ENCODE results near the gene ARFRP1. TPM values are rescaled to one million over a fixed set of nuclear protein-coding genes. Genes with fewer than 3 reads are reported as not detected.
A peak's percentile ranks its signal among the peaks of the same experiment; 100 is the strongest.

ARFRP1 gene
- total and polyA plus RNA-seq, 2 of the 13 experiments (the other 11 are each of a cell fraction or from before 2014, with no cell fraction given) = 32.0 to 51.1 TPM

GRCh38 chr20:63734946-63735858, 27.4 kb upstream of the ARFRP1 start (continued):
- peak; percentile 42 for TF ChIP-seq USF2 (IDR thresholded peaks at IDR 0.05; ENCODE audit: low read depth, low read length)
- peak; percentile 68; the same call in 1 of the 2 replicates for TF ChIP-seq USF2 (CRISPR knock-in tag; IDR thresholded peaks at IDR 0.05; ENCODE audit: borderline replicate concordance)
- no peak for TF ChIP-seq ZNF724P (CRISPR knock-in tag; IDR thresholded peaks at IDR 0.05; ENCODE audit: borderline replicate concordance)
- peak; percentile 50; the same call in 1 of the 2 replicates for TF ChIP-seq HDAC1 (CRISPR knock-in tag; IDR thresholded peaks at IDR 0.05)
- TF ChIP-seq ZNF136 (CRISPR knock-in tag; IDR thresholded peaks at IDR 0.05; ENCODE audit: low read depth) = no peak
- TF ChIP-seq ZNF784 (CRISPR knock-in tag; IDR thresholded peaks at IDR 0.05; ENCODE audit: borderline replicate concordance) = no peak
- TF ChIP-seq POLR2AphosphoS5 (IDR thresholded peaks at IDR 0.05; ENCODE audit: low read depth, low read length) = 0 out of 2 replicates have a peak, but pooled peaks have one; percentile 11
- peak; percentile 94 for TF ChIP-seq ZBTB33 (CRISPR knock-in tag; IDR thresholded peaks at IDR 0.05)
- TF ChIP-seq ZNF501 (CRISPR knock-in tag; IDR thresholded peaks at IDR 0.05) = peak; percentile 53
- TF ChIP-seq TFDP2 (CRISPR knock-in tag; IDR thresholded peaks at IDR 0.05) = no peak
- 0 out of 2 replicates have a peak, but pooled peaks have one; percentile 43 for TF ChIP-seq ATAD3A (CRISPR knock-in tag; IDR thresholded peaks at IDR 0.05)
- TF ChIP-seq ZBTB7B (CRISPR knock-in tag; IDR thresholded peaks at IDR 0.05) = 0 out of 2 replicates have a peak, but pooled peaks have one; percentile 24
- no peak for TF ChIP-seq ZNF841 (CRISPR knock-in tag; IDR thresholded peaks at IDR 0.05; ENCODE audit: borderline replicate concordance)
- TF ChIP-seq NCOR1 (IDR thresholded peaks at IDR 0.05; ENCODE audit: borderline replicate concordance, low read length) = peak; percentile 39; the same call in 1 of the 2 replicates
- no peak for TF ChIP-seq YEATS4 (CRISPR knock-in tag; IDR thresholded peaks at IDR 0.05; ENCODE audit: borderline replicate concordance)
- no peak for TF ChIP-seq ZBTB42 (CRISPR knock-in tag; IDR thresholded peaks at IDR 0.05)
- TF ChIP-seq ZNF263 (CRISPR knock-in tag; IDR thresholded peaks at IDR 0.05) = 0 out of 2 replicates have a peak, but pooled peaks have one; percentile 56
- no peak for TF ChIP-seq MAZ (IDR thresholded peaks at IDR 0.05; ENCODE audit: borderline replicate concordance, low read depth, low read length)
- TF ChIP-seq MAZ (CRISPR knock-in tag; IDR thresholded peaks at IDR 0.05; ENCODE audit: low read depth) = 0 out of 2 replicates have a peak, but pooled peaks have one; percentile 10
- TF ChIP-seq ZMYM3 (CRISPR knock-in tag; IDR thresholded peaks at IDR 0.05) = 0 out of 2 replicates have a peak, but pooled peaks have one; percentile 10
- TF ChIP-seq SNAPC5 (CRISPR knock-in tag; IDR thresholded peaks at IDR 0.05; ENCODE audit: borderline replicate concordance) = no peak
- no peak for TF ChIP-seq SMC3 (IDR thresholded peaks at IDR 0.05; ENCODE audit: low read length)
